Measurements from ENCODE around the gene PFKL.
"Not testable (repeated sequence)": the region's sequence is repeated elsewhere in the genome, so short reads cannot be mapped to it uniquely, and the experiment has no call there.

Gene PFKL

DNA sequence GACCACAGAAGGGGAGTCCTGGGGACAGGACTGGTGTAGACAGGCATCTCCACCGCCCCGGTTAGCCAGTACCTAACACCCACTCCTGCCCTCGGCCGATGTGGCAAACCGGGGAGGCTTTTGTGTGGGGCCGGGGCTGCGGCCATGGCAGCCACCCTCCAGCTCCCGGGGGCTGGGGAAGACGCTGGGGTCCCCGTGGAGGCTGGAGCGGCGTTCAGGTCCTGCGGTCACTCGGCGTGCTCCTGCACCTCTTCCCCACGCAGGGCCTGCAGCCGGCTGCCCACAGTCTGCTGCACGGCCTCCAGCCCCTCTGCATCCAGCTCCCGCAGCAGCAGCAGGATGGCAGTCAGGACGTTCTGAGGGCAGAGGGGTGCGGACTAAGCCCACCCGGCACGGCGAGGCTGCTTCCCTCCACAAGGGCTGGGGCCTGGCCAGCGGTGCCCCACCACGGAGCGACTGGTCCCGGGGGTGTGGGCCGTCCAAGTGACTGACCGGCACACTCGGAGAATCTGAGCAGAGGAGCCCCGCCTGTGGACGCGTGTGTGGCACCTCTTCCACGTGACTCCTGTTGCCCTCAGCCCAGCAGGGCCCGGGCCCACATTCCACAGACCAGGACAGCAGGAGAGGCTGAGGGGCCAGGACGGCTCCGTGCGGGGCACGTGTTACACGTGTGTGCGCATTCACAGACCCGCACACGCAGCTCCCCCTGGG, 30.3 kb downstream of the PFKL start:
- no peak for DNase-seq

DNA sequence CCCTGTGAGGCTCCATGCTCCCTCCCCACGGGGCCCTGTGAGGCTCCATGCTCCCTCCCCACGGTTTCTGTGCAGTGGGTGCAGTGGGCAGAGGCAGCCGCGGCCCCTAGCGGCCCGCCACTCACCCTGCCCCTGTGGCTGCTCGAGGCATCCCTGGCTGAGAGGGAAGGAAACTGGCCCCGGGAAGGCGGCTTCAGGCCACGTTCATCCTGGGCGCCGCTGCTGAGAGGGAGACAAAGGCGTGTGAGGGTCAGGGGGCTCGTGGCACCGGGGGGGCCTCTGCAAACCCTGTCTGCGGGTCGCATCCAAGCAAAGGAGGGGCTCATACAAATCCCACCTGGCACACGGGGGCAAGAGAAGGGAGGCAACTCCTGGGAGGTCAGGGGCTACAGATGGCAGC, 30.8 kb downstream of the PFKL start:
- no peak for DNase-seq

DNA sequence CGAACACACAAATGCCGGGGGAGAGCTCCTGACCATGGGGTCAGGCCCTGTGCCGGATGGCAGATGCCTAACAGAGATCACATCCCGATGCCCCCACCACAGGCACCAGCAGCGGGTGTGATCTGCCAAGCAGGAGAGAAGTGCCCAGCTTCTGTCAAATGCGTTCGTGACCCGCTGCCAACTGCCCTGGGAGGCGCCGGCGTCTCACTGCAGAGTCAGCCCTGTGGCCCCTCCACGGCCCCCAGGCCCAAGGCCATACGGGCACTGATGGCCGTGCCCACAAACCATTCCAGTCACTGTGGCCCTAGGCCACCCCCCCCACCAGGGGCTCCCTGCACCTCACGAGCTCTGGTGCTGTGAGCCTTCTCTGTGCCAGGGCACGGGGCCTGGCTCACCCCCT, 31.4 kb downstream of the PFKL start:
- no peak for DNase-seq

DNA sequence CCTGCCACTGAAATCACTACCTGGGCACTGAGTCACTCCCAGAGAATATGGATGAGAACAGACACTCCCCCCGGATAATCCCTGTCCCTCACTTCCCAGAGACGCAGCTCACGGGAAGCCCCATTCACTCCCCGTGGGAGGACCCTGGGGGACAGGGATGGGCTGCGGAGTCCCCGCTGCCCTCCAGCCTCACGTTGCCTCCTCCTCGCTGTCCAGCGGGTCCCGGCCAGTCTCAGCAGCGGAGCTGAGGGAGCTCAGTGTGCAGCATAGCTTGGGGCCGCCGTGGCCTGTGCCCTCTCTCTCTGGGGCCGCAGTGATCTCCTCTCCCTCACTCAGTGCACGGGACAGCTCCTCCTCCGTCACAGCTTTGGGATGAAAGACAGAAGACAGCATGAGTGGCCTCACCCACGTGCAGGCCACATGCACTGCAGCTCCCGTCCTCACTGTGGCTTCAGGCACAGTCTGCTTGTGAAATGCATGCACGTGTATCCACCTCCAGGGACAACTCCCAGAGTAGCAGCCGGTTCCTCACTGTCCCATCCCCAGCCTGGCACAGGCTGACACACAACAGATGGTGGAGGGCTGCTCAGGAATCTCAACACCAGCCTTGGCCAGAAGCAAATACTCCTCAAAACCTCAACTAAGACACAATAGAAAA, 31.9 kb downstream of the PFKL start:
- no peak for DNase-seq

DNA sequence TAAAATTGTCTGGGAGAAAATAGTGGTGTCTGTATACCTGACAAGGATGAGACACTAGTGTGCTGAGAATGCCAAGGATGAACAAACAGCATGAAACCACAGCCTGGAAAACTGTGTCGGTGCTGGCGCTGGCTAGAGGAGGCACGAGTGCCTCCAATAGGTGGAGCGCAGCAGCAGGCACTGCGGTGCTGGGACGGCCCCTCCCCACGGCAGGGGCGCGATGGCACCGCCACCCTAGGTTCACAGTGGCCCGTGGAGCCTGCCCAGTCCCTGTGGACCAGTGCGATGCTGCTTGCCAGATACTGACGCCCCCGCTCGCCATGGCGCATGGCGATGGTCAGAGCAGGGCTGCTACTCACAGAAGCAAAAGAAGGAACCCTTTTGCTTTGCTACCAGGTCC, 32.5 kb downstream of the PFKL start:
- DNase-seq = no peak

DNA sequence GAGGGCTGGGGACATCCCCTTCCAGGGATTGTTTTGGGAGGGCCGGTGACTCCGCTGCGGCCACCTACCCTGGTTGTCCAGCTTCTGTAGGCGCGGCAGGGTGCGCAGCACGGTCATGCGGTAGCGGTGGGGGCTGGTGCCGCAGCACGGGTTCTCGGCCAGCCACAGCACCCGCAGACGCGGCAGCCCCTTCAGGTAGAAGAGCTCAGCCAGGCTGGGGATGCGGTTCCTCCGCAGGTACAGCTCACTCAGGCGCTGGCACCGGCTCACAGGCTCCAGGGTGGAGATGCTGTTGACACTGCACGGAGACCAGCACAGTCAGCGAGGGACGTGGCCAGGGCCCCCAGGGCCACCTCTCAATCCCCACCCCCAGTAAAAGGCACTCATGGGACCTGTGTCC, 33.1 kb downstream of the PFKL start:
- DNase-seq = no peak

DNA sequence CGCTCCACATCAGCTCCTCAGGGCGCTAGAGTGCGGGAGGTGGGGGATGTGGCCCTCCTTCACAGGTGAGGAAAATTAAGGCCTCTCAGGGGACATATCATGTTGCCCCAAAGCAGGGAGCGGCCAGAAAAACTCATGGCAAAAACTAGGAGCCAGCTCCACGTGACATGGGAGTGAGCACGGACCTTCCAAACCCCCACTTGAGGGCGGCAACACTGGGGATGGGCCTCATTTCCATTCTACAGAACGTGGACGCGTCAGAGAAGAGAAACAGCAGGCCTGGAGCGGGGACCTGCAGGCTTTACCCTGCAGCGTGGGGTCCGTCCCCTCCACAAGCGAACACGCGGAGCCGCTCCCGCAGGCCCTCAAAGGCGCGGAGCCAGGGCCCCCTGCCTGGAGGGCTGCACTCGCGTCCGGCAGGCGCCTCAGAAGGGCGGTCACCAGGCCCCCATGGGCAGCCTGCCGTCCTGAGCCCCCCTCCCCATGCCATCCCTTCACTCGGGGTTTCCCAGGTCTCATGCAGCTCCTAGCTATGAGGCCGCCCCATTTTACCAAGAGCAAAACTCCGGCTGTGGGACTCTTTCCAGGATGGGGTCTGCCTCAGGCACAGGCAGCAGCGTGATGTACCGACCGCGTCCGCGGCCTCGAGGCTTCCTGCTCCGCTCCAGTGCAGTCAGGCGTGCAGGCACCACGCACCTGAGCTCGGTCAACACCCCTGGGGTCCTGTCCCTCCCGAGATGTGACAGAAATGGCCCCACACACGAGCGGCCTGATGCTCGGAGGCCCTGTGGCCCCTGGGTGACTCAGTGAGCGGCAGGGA, 33.9 kb downstream of the PFKL start:
- no peak for DNase-seq

DNA sequence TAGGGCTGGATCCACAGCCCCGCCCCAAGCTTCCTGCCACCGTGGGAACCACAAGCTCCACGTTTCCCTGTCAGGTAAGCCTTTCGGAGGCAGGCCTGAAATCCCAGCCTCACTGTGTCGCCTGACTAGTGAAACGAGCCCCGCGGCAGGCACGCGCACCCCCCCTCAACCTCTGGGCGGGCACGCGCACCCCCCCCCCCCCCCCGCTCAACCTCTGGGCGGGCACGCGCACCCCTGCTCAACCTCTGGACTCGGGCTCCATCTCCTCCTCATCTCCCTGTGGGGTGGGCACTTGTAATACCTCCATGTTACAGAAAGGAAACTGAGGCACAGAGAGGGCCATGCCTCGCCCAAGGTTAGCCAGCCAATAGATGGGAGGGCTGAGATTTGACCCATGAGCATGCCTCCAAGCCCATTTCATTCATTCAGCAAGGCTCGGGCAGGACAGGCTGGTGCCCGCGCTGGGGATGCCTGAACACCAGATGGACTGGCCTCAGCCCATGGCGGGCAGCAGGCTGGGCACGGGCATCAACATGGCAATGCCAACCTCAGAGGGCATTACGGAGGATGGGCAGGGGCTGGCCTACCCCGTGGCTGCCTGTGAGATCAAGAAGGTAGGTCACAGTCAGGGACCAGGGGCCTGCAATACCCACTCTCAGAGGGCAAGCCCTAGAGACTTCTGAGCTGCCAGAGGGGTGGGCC, 34.6 kb downstream of the PFKL start:
- DNase-seq = no peak

DNA sequence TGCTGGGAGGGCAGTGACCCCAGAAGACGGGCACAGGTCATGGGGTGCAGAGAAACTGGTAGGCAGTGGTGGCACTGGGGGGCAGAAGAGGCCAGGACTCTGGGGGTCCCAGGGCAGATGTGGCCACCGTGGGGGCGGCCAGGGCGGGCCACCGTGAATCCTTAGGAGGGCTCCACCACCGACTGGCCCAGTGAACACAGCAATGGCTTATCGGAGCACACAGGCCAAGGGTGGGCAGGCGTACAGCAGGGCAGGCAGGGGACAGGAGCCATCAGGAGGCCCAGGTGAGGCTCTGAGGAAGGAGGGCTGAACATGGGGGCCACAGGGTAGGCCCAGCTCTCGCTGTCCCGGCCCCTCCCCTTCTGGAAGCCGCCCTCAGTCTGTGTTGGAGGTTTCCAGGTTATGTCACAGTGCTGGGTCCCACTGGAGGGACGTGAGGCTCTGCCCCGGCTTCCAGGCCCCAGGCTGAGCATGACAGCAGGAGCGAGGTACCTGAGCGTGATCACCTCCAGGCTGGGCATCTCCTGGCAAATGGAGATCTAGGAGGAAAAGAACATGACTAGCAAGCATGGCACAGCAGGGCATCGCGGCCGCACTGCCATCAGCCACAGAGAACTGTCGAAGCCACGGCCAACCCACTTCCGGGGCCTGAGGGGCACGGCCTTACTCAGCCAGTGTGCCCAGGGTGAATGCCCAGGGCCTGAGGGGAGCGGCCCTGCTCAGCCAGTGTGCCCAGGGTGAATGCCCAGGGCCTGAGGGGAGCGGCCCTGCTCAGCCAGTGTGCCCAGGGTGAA, 35.6 kb downstream of the PFKL start:
- no peak for DNase-seq

DNA sequence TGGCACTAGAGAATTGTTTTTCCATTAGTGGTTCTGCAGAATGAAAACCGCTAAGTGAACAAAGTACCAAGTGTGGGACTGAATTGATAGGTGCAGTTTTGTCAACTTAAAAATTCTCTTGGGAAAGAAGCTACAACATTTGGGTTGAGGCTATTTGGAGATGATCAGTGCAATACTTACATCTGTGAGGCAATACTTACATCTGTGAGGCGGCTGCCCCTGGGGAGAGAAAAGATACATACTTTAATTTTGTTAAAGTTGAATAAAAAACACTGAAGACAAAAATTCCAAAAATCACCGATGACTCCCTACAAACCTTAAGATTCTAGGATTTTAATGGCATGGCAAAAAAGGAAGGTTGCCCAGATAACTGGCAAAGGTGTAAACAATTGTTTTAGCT, 37.6 kb downstream of the PFKL start:
- no peak for DNase-seq

DNA sequence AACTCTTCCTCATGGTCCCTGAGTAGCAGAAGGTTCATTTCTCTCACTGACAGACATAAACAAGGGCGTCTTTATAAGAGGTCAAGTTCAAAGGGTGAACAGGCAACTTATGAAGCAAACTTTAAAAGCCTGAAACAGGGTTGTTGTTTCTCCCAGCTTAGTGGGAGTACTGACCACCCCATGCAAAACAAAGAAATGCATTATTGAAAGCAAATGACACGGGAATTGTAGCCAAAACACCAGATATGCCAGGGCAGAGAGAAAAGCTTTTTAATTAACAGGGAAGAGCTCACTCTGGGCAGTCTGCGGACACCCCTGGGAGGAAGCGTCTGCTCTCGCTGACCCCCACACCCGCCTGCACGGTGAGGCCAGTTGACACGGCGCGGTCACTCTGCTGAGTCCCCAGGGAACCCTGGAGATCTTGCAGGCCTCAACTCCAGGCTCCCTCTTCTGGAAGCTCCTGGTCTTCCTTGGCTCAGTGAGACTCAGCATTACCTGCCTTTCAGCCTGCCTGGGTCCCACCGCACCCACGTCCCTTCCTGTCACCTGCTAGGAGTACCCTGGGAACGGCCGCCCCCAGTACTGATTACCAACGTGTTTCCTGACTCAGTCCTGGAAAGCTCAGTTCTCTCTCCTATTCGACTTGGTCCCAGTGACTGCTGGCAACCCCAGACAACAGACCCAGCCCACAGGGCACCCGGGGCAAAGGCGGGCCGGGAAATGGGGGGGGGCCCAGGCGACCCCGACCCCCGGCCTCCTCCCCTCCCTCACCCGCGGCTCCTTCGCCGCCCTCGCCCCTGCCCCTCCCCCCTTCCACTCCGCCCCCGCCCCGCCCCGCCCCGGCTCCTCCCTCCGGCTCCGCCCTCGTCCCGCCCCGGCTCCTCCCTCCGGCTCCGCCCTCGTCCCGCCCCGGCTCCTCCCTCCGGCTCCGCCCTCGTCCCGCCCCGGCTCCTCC, 38.4 kb downstream of the PFKL start:
- DNase-seq = no peak

DNA sequence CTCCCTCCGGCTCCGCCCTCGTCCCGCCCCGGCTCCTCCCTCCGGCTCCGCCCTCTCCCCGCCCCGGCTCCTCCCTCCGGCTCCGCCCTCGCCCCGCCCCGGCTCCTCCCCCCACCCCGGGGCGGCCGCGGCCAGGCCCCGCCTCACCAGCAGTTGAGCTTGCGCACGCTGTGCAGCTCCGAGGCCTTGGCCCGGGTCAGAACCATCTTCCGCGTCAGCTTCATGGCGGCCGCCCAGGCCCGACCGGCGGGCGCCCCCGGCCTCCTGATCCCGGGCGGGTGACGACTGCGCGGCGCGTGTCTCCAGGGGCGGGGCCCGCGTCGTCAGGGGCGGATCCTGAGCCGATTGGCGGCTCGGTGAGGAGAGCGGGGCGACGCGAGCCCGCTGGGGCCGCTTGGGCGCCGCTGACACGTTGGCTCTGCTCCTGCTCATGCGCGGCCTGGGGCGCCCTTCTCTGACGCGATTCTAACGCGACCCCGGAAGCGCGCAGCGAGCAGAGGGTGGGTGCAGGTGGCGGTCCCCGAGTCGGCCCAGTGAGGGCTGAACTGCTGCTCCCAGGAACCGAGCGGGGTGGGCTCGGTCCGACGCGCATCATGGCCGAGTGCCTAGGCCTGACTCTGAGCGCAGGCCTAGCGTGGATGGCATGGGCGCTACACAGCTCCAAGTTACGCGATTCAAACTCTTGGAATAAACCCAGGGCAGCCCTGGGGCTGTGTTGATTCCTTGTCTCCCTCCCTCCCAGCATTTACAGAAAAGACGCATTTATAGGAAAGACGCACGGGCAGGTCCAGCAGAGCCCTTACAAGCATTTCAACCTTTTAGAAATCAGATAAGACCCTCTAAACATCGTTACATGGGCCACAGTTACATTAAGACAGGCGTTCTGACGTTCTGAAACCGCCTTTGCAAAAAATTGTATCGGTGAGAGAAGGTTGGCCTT, 39.4 kb downstream of the PFKL start, which contains the start of gene CFAP410:
Gene CFAP410, minus strand, starts transcription at position 420 of the 940 bp plus-strand sequence. Its CDS starts 196 bp downstream, at position 224.
- peak; percentile 99 for DNase-seq

DNA sequence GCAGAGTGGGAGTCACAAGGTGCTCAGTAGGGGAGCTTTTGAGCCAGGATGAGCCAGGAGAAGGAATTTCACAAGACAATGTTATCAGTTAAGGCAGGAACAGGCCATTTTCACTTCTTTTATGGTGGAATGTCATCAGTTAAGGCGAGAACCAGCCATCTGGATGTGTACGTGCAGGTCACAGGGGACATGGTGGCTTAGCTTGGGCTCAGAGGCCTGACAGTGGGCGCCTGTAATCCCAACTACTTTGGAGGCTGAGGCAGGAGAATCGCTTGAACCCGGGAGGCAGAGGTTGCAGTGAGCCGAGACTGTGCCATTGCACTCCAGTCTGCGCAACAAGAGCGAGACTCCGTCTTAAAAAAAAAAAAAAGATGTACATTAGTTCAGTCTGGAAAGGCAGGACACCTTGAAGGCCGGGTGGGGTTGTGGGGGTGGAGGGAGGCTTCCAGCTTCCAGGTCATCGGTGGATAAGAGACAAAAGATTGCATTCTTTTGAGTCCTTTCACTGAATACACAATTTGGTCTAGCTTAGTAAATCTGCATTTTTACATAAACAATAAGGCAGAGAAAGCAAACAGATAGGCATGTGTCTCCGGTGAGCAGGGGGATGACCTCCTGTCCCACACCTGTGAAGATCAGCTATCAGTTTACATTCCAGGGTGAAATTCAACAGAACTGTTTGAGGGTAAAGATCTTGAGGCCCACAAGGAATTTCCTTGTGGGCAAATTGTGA, 42.0 kb downstream of the PFKL start:
- DNase-seq = not testable (repeated sequence)

DNA sequence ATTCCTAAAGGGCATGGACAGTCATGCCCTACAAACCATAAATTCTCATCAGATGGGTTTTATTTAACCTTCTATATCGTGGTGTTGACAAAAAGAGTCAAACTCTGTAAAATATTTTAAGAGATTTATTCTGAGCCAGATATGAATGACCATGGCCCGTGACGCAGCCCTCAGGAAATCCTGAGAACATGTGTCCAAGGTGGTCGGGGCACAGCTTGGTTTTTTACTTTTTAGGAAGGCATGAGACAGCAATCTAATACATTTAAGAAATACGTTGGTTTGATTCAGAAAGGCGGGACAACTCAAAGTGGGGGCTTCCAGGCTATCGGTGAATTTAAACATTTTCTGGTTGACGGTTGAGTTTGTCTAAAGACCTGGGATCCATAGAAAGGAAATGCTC, 43.1 kb downstream of the PFKL start:
- DNase-seq = not testable (repeated sequence)

DNA sequence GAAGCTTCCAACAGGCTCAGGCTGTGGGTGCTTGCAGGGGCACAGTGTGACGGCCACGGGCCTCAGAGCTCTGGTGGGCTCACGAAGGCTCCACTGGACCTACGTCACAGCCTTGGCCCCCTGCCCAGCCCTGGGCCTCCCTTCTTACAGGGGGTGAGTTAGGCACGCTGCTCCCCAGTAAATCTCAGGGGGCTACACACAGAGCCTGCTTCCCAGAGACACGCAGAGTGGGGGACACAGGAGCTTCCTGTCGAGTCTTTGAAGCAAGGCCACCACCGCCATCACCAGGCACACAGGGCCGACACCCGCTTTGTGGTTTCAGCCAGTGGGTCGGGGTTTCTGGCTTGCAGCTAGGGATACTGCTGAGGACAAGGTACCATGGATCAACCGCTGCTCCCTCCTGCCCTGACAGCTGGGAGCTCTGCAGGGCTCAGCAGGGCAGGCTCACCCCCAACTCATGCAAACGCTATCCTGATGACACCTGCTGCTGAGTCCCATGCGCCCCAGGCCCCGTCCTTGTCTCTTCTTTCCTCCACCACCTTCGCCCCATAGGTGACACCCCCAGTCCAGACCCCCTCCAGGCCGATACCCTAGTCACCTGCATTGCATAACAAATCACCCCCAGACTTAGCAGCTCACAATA, 44.8 kb downstream of the PFKL start:
- DNase-seq = no peak

DNA sequence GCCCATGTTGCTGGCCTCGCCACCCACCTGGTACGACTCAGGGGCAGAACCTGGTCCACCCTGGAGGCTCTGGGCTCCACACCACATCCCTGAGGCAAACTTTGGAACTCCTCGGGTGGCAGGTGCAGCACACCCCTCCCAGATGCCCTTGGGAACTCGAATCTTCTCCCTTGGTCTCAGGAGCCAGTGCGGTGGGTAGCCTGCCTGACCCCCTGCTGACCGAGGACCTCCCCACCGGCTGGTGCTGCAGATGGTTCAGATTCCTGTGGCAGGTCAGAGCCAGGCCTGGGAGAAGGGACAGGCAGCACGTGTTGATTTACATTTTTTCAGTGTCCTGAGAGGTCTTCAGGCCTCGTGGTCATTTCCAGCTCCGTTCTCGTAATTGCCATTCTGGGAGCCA, 45.6 kb downstream of the PFKL start:
- DNase-seq = no peak

DNA sequence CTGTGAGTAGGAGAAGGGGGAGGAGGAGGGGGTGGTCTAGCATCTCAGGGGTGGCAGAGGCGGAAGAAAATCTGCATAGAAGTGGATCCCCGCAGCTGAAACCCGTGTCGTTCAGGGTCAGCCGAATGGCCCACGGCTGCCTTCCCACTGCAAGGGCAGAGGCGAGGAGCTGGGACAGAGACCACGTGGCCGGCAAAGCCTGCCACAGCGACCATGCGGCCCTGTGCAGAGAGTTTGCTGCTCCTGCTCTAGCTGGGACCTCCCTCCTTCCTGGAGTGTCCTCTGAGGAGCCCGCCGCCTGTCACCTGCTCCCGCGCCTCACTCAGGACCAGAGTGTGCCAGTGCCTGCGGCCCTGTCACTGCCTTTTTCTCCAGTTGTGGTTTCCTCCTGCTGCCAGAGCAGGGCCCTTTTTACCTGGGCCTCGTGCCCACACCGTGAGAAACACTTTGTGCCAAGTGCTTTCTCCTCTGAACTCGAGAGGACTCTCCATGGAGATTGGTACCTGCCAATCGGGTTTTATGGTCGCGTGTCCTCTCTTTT, 48.1 kb downstream of the PFKL start:
- no peak for DNase-seq

DNA sequence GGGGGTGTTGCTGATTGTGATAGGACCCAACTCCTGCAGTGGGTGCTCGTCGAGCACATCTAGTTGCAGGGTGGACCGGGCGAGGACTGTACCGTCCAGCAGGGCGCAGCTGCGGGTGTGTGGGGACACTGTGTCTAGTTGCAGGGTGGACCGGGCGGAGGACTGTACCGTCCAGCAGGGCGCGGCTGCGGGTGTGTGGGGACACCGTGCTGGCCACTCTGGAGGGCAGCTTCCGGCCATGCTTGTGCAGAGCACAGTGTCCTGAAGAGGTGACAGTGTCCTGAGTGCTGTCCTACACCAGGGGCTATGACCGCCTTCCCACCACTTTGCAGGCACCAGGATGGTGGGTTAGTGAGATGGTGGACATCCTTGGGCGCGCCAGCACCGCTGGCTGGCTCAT, 49.0 kb downstream of the PFKL start:
- no peak for DNase-seq
